Measurements from ENCODE around the gene EPHA7. TPM values are rescaled to one million over a fixed set of nuclear protein-coding genes. Genes with fewer than 3 reads are reported as not detected.
A peak's percentile ranks its signal among the peaks of the same experiment; 100 is the strongest.

Gene EPHA7
- total RNA-seq, 1 experiment from 2014 or later, result 9.6 TPM

DNA sequence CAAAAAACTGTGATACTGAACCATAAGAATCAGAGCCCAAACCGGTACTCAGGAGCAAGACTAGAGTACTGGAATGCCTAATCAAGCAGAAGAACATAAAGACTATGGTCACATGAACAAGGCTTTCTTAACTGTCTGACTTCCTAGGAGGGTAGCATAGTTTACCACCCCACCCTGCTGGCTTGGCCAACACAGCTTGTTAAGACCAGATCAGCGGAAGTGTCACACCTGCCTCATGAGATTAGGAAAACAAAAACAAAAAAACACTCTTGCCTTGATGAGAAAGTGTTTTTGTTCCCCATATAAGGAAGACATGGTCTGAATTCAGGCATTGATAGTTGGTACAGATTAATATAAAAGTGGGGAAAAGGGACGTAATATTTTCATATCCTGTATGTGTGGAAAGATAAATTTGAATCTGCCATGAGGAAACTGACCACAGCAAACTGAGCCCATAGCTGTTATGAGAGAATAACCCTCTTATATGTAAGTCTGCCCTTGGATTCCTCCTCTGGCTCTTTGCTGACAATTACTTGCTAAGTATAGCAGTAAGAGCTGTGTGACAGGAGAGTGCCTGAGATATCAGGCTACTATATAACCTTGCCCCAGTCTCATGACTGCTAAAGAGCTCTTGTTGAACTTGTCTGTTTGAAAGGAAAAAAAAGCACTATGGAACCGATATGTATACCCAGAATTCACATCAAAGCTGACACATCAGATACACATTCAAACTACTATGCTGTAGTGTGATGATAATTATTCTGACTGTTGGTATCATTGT lies 197.1 kb downstream of the EPHA7 start (continued):
- TF ChIP-seq, protein P1, sequence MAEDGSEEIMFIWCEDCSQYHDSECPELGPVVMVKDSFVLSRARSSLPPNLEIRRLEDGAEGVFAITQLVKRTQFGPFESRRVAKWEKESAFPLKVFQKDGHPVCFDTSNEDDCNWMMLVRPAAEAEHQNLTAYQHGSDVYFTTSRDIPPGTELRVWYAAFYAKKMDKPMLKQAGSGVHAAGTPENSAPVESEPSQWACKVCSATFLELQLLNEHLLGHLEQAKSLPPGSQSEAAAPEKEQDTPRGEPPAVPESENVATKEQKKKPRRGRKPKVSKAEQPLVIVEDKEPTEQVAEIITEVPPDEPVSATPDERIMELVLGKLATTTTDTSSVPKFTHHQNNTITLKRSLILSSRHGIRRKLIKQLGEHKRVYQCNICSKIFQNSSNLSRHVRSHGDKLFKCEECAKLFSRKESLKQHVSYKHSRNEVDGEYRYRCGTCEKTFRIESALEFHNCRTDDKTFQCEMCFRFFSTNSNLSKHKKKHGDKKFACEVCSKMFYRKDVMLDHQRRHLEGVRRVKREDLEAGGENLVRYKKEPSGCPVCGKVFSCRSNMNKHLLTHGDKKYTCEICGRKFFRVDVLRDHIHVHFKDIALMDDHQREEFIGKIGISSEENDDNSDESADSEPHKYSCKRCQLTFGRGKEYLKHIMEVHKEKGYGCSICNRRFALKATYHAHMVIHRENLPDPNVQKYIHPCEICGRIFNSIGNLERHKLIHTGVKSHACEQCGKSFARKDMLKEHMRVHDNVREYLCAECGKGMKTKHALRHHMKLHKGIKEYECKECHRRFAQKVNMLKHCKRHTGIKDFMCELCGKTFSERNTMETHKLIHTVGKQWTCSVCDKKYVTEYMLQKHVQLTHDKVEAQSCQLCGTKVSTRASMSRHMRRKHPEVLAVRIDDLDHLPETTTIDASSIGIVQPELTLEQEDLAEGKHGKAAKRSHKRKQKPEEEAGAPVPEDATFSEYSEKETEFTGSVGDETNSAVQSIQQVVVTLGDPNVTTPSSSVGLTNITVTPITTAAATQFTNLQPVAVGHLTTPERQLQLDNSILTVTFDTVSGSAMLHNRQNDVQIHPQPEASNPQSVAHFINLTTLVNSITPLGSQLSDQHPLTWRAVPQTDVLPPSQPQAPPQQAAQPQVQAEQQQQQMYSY (CRISPR knock-in tag; IDR thresholded peaks at IDR 0.05), result no peak
- TF ChIP-seq ZNF138 (CRISPR knock-in tag; conservative IDR thresholded peaks at IDR 0.05) (no peak), NR2C2 (CRISPR knock-in tag; IDR thresholded peaks at IDR 0.05) (no peak)

DNA sequence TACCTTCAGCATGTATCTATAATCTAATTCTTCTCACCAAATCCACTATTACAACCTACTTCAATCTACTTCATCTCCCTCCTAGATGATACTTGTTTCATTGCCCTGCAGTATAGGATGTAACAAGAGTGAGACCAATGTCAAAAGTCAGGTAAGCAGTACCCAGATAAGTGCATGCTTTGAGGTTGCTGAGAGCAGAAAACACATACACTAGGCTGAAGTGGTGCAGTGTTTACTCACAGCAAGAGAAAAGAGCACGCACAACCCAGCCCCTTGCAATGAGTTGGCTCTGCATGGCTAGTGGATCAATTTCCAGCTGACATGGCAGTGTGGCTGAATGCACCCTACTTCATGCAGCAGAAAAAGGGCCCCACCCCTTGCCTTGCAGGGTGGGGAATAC lies 199.9 kb downstream of the EPHA7 start:
- Mint-ChIP-seq H3K27me3 (ENCODE audit: low read depth) (no peaks in the 10 kb centered on the region), H3K36me3 (peaks cover 4% of the 10 kb centered on the region; the same call in 1 of the 2 replicates), H3K4me1 (peaks cover 4% of the 10 kb centered on the region; the same call in 1 of the 2 replicates), H3K9me3 (peaks cover 17% of the 10 kb centered on the region), H3K27ac (no peak overlapping the region), H3K4me3 (no peak overlapping the region)
- no peak for DNase-seq (ENCODE audit: low spot score)
- TF ChIP-seq ESRRA (CRISPR knock-in tag; IDR thresholded peaks at IDR 0.05; ENCODE audit: borderline replicate concordance), result no peak
- no peak for ATAC-seq
- ChIA-PET CTCF (no interaction called here), POLR2A (no interaction called here)

DNA sequence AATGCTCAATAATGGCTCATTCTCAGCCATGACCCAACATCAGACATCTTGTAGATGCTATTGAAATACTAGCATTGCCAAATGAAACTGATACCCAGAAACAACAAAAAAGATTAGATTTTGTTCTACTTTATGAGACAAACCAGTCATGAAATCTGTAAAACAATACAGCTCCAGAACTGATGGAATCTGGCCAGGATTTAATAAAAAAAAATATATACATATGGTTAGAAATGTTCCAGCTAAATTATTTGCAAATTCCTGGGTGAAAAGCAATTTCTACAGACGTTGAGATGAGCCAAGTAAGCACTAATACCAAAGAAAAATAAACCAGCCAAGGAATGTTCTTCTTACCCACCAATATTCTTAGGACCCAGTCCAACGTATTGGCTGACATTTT lies 201.3 kb downstream of the EPHA7 start:
- CTCF ChIA-PET, result no interaction called here
- H3K27me3 Mint-ChIP-seq (ENCODE audit: low read depth), result no peaks in the 10 kb centered on the region
- peaks cover 14% of the 10 kb centered on the region for H3K9me3 Mint-ChIP-seq
- DNase-seq (ENCODE audit: low spot score) (no peak), ATAC-seq (no peak)
- H3K36me3 Mint-ChIP-seq, result peaks cover 2% of the 10 kb centered on the region; the same call in 1 of the 2 replicates
- peaks cover 8% of the 10 kb centered on the region for H3K4me1 Mint-ChIP-seq
- no peak overlapping the region for H3K4me3 Mint-ChIP-seq
- H3K27ac Mint-ChIP-seq, result no peak overlapping the region
- no peak for TF ChIP-seq FOXP1 (CRISPR knock-in tag; IDR thresholded peaks at IDR 0.05; ENCODE audit: borderline replicate concordance)
- POLR2A ChIA-PET, result no interaction called here

DNA sequence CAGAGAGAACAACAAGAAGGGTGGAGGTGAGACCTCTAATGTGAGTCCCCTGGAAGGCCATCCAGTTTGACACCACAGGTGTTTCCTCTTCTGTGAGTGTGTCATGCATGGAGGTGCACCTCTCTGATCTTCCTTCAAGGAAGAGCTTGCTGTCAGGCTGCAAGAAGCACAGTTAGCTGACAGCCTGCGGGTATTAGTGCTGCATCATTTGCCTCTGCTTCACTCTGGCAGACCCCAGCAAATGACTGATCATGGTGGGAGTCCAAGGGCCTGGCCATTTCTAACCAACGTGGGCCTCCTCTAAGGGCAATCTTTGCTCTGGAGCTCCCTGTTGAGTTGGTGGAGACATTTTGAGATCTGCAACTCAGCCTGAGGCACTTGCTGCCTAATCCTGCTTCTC lies 206.3 kb downstream of the EPHA7 start:
- Mint-ChIP-seq H3K4me3 (no peak overlapping the region), H3K27me3 (ENCODE audit: low read depth) (no peaks in the 10 kb centered on the region), H3K27ac (no peak overlapping the region), H3K4me1 (peaks cover 10% of the 10 kb centered on the region), H3K9me3 (peaks cover 14% of the 10 kb centered on the region), H3K36me3 (peaks cover 2% of the 10 kb centered on the region; the same call in 1 of the 2 replicates)
- ATAC-seq (peak; percentile 44; the same call in 1 of the 2 replicates), DNase-seq (ENCODE audit: low spot score) (no peak)
- ChIA-PET CTCF (no interaction called here), POLR2A (no interaction called here)
- TF ChIP-seq, protein P2, sequence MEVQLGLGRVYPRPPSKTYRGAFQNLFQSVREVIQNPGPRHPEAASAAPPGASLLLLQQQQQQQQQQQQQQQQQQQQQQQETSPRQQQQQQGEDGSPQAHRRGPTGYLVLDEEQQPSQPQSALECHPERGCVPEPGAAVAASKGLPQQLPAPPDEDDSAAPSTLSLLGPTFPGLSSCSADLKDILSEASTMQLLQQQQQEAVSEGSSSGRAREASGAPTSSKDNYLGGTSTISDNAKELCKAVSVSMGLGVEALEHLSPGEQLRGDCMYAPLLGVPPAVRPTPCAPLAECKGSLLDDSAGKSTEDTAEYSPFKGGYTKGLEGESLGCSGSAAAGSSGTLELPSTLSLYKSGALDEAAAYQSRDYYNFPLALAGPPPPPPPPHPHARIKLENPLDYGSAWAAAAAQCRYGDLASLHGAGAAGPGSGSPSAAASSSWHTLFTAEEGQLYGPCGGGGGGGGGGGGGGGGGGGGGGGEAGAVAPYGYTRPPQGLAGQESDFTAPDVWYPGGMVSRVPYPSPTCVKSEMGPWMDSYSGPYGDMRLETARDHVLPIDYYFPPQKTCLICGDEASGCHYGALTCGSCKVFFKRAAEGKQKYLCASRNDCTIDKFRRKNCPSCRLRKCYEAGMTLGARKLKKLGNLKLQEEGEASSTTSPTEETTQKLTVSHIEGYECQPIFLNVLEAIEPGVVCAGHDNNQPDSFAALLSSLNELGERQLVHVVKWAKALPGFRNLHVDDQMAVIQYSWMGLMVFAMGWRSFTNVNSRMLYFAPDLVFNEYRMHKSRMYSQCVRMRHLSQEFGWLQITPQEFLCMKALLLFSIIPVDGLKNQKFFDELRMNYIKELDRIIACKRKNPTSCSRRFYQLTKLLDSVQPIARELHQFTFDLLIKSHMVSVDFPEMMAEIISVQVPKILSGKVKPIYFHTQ (CRISPR knock-in tag; IDR thresholded peaks at IDR 0.05), result no peak
- no peak for TF ChIP-seq JUN (CRISPR knock-in tag; IDR thresholded peaks at IDR 0.05)

DNA sequence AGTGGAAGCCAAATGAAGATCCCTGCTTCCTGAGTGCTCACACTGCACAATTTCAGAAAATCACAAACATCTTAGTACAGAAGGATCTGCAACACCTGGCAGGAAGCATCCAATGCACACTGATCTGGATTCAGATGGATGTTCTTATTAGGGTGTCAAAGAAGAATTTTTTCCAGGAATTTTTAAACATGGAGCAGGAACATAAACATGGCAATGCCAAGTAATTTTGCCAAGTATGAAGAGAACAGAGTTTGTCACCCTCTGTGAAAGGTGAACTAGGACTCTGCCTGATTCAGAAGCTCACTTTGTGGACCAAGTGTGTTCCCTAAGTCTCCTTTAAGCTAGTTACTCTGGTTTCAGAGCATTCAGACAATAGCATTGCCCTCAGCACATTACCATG lies 208.5 kb downstream of the EPHA7 start:
- no peak overlapping the region for H3K4me3 Mint-ChIP-seq
- H3K9me3 Mint-ChIP-seq, result peaks cover 20% of the 10 kb centered on the region
- H3K36me3 Mint-ChIP-seq, result peaks cover 2% of the 10 kb centered on the region; the same call in 1 of the 2 replicates
- ChIA-PET POLR2A (no interaction called here), CTCF (no interaction called here)
- no peak for DNase-seq (ENCODE audit: low spot score)
- no peak overlapping the region for H3K27ac Mint-ChIP-seq
- TF ChIP-seq, protein P3, sequence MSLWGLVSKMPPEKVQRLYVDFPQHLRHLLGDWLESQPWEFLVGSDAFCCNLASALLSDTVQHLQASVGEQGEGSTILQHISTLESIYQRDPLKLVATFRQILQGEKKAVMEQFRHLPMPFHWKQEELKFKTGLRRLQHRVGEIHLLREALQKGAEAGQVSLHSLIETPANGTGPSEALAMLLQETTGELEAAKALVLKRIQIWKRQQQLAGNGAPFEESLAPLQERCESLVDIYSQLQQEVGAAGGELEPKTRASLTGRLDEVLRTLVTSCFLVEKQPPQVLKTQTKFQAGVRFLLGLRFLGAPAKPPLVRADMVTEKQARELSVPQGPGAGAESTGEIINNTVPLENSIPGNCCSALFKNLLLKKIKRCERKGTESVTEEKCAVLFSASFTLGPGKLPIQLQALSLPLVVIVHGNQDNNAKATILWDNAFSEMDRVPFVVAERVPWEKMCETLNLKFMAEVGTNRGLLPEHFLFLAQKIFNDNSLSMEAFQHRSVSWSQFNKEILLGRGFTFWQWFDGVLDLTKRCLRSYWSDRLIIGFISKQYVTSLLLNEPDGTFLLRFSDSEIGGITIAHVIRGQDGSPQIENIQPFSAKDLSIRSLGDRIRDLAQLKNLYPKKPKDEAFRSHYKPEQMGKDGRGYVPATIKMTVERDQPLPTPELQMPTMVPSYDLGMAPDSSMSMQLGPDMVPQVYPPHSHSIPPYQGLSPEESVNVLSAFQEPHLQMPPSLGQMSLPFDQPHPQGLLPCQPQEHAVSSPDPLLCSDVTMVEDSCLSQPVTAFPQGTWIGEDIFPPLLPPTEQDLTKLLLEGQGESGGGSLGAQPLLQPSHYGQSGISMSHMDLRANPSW (CRISPR knock-in tag; conservative IDR thresholded peaks at IDR 0.05; ENCODE audit: low read depth), result no peak
- TF ChIP-seq, protein P4, sequence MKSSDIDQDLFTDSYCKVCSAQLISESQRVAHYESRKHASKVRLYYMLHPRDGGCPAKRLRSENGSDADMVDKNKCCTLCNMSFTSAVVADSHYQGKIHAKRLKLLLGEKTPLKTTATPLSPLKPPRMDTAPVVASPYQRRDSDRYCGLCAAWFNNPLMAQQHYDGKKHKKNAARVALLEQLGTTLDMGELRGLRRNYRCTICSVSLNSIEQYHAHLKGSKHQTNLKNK (CRISPR knock-in tag; IDR thresholded peaks at IDR 0.05), result no peak
- TF ChIP-seq CREB1 (CRISPR knock-in tag; IDR thresholded peaks at IDR 0.05), result no peak
- TF ChIP-seq EMX1 (CRISPR knock-in tag; IDR thresholded peaks at IDR 0.05), result no peak
- TF ChIP-seq, protein P5, sequence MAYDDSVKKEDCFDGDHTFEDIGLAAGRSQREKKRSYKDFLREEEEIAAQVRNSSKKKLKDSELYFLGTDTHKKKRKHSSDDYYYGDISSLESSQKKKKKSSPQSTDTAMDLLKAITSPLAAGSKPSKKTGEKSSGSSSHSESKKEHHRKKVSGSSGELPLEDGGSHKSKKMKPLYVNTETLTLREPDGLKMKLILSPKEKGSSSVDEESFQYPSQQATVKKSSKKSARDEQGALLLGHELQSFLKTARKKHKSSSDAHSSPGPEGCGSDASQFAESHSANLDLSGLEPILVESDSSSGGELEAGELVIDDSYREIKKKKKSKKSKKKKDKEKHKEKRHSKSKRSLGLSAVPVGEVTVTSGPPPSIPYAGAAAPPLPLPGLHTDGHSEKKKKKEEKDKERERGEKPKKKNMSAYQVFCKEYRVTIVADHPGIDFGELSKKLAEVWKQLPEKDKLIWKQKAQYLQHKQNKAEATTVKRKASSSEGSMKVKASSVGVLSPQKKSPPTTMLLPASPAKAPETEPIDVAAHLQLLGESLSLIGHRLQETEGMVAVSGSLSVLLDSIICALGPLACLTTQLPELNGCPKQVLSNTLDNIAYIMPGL (CRISPR knock-in tag; IDR thresholded peaks at IDR 0.05), result no peak
- no peaks in the 10 kb centered on the region for H3K27me3 Mint-ChIP-seq (ENCODE audit: low read depth)
- H3K4me1 Mint-ChIP-seq, result peaks cover 10% of the 10 kb centered on the region
- peak; percentile 74 for ATAC-seq
